Stimulated activated CD4-positive, alpha-beta T cell treated with anti-CD3 and anti-CD28 coated beads, TNF-alpha, amount 100 ng/mL, for 1 hour (primary cell): ENCODE measurements around the gene PEAK3.

Experiments used
- DNase-seq, 3 donors: peaks; one replicate each; pipeline ENCODE4 v3.0.0-alpha.2; 2020; ENCODE audit warnings: low read depth in 3 of 3, low spot score in 1 of 3

The PEAK3 gene

GRCh38 chr19:2315818-2316353, 33.9 kb upstream of the PEAK3 start:
- DNase-seq = no peak

- DNase-seq = no peak
Measured at GRCh38 chr19:2315121-2315817, 33.3 kb upstream of the PEAK3 start.

GRCh38 chr19:2312820-2313501, 31.0 kb upstream of the PEAK3 start:
- no peak for DNase-seq

GRCh38 chr19:2311093-2311492, 29.1 kb upstream of the PEAK3 start:
- no peak for DNase-seq

GRCh38 chr19:2309734-2310362, 27.9 kb upstream of the PEAK3 start:
- DNase-seq = no peak

GRCh38 chr19:2308114-2308556, 26.2 kb upstream of the PEAK3 start, which contains the start of gene LINGO3:
Gene LINGO3, minus strand, starts transcription at chr19:2308154. Its CDS starts 16,378 bp downstream, at chr19:2291776.
- no peak for DNase-seq

GRCh38 chr19:2307518-2308012, 25.6 kb upstream of the PEAK3 start:
- no peak for DNase-seq

GRCh38 chr19:2306971-2307370, 25.0 kb upstream of the PEAK3 start:
- DNase-seq = no peak

- no peak for DNase-seq
Measured at GRCh38 chr19:2306281-2306806, 24.4 kb upstream of the PEAK3 start.

- DNase-seq = no peak
Measured at GRCh38 chr19:2305452-2306280, 23.7 kb upstream of the PEAK3 start.

- no peak for DNase-seq
Measured at GRCh38 chr19:2303211-2303798, 21.3 kb upstream of the PEAK3 start.

- no peak for DNase-seq
Measured at GRCh38 chr19:2302319-2303210, 20.6 kb upstream of the PEAK3 start.

GRCh38 chr19:2300533-2300932, 18.6 kb upstream of the PEAK3 start:
- no peak for DNase-seq

- DNase-seq = no peak
Measured at GRCh38 chr19:2296141-2296540, 14.2 kb upstream of the PEAK3 start.

- DNase-seq = no peak
Measured at GRCh38 chr19:2294687-2295335, 12.8 kb upstream of the PEAK3 start.

GRCh38 chr19:2291185-2291751, 9.3 kb upstream of the PEAK3 start:
- DNase-seq = no peak

- no peak for DNase-seq
Measured at GRCh38 chr19:2290441-2291184, 8.6 kb upstream of the PEAK3 start.
